ENCODE measurements around the gene TACC2.

Gene TACC2

DNA sequence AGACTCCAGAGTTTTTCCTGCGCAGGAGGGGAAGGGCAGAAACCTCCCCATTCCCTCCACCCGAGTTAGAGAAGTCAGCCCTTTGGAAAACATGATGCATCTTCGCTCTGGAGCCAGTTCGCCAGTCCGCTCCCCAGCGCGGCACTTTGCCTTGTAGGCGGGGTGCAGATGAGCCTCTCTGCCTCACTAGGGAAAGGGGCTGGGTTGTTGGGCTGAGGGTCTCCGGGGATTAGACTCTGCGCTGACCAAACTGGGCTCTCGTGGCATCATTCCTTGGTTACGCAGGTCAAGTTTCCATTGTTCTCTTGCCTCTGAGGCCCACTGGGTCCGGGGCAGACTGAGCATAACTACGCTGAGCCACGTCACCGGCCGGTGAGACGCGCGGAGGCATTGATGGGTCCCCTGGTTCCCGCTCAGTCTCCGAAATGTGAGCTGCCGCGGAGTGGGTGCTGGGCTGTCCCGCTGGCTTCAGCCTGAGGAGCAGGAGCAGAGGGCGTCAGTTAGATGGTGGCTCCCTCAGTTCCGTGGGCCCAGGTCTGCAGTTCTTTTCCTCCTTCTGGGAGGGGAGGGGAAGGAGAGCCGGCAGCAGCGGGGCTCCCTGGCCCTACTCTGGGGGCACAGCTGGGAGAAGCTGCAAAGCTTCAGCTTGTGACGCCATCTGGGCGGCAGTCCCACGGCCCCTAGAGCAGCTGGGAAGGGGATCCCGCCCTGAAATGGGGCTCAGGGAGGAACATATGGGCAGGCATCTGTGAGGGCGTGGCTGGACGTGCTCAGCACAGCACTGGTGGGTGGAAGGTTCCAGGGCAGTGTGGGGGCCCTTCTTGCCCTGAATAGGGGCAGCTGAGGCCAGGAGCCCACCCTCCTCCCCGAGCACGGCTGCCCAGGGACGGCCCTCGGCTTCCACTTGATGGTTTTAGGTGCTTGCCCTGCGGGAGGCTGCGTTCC, 160.9 kb downstream of the TACC2 start:
- DNase-seq, result no peak

DNA sequence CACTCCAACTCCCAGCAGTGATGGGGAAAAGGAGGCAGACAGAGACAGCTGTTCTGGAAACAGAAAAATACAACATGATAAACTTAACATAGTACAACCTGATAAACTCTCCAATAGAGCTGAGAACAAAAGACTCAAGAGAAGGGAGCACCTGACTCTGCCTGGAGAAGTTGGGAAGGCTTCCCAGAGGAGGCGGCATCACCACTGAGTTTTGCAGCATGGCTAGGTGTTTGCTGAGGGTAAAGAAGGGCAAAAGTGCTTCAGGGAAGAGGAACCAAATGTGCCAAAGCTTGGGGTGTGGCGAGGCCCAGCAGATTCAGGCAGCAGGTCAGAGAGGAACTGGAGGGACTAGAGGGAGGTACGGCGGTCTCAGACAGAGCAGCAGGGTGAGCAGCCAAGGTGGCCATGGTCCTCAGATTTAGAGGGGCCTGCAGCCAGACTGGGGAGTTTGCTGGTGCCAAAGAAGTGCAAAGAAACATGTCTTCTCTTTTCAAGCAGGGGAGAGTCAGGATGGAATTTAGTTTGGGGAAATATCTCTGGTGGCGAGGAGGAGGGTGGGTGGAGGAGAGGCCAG, 162.2 kb downstream of the TACC2 start:
- DNase-seq, result no peak

DNA sequence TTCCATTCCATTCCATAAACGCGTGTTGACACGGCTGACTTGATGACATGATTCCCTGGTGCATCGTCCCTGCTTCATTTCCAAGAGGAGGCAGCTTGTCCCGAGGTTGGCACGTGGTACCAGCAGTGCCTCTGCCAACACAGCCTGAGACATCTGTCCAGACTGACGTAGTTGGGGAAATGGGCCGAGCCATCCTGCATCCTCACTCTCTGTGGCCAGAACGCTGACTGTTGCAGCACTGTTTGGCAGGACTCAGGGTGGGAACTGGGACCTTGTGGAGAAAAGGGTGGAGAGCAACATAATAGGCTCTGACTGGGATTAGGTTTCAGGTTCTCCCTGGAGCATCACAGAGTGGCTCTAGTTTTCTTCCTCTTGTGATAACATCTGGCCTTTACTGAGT, 163.6 kb downstream of the TACC2 start:
- DNase-seq, result no peak

DNA sequence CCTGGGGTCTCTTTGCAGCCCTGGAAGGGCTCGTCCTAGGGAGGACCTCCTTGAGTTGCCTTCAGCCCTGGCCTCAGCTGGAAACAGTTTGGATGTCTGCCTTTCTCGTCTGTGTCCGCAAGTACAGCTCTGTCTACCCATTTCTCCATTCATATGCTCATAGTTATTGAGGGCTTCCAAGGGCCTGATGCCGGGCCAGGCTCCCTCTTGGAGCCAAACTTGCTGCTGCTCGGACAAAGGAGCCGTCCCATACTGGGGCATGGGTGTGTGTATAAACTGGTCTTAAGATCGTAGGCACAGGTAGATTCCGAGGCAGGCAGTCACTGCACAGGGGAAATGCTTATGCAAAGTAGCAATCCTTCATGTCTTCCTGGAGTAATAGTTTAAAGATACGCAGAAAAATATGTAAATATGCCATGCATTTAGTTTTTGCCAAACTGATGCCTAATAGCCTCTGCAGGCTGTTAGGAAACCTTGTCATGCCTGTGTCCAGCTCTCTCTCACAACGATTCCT, 165.1 kb downstream of the TACC2 start:
- no peak for DNase-seq

DNA sequence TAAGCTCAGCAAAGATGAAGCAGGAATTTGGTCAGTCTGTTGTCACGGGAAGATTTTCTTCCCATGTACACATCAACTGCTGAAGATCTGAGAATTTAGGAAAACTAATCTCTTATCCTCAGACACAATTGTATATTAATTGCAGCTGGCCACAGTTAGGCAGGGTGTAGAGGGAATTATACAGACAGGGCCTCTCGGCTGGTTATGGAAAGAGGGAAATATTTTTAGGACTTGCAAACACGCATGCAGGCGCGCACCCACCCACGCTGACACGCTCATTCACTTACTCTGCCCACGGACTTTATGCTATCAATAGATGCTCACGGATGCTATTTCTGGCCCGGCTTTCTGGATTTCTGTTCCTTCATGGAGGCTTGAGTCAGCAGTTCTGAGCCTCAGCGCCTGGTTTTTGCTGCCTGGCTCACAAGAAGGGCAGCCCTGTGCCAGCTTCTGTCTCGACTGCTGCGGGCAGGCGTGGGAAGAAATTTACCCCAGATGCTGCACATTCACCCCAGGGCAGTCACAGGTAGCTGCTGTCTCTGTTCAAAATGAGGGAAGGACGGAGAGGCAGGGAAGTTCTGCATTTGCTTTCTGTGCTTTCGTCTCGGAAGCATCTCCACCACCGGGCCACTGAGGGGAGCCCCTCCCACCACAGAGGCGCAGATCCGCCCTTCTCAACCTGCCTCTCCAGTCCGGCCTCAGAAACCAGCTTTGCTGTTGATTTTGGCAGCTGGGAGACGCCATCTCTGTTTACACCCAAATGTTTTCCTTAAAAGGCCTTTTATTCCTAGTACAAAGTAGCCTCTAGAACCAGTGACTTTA, 165.8 kb downstream of the TACC2 start:
- no peak for DNase-seq

DNA sequence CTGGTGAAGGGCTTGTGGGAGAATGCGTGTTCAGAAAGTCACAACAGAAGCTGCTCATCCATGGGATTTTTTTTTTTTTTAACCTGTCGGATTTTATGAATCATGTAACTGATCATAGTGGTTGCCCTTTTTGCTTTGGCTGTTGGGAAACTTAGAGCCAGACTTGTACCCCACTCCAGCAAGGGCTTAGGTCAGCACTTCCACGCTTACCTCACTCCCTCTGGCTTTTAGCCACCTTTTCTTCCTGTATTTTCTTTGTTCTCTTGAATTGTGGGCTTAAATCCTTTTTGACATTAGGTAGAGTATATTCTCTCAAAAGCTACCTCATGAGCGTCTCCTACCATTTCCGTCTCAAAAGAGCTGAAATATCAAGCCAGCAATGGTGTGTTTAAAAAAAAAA, 168.5 kb downstream of the TACC2 start:
- DNase-seq, result no peak

DNA sequence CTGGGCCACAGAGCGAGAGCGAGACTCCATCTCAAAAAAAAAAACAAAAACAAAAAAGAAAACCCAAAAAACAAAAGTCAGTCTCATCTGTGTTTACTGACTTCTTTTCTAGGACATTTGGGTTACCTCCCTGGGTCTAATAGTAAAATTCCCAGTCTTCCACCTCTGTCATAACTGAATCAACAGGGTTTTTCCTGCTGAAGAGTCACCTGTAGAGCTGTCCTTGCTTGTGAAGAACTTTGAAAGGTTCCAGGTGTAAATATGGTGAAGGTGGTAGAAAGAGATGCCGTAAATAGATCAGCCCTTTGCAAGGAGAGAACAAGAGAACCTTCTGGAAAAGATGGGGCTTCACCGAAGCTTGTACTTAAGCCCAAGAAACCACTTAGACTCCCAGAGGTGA, 169.4 kb downstream of the TACC2 start:
- no peak for DNase-seq

DNA sequence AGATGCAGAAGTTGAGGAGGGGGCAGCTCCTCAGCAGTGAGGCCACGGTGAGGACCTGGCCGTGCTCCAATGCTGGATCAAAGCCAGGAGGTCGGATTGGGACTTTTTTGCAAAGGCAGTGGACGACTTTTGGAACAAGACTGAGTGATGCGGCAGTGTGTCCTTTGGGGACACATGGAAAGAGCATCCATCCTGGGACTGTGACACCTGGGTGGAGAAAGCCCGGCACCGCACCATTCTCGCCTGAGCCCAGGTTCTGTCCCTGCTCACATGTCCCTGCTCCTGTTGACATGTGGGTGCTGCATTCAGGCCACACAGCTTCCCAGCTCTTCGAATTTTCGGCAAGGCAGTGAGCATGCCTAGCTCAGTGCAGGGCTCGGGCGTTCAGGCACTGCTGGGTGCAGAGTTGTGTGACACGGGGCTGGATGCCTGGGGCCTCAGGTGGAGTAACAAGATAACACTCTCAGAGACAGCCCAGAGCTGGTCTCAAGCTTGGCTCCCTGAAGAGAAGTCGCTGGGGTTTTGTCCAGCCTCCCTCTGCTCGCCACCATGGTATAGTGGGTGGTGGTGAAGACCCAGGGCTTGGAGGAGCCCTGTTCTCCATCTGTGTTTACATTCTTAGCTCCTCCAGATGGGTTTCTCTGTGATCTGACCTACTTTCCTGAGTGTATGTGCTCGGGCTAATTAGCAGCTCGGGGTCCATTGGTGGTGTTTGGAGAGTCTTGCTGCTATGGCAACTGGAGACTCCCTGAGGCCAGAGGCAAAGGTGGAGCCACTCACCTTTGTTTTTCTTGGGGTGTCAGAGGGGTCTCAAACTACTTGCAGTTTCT, 170.4 kb downstream of the TACC2 start:
- DNase-seq, result no peak

DNA sequence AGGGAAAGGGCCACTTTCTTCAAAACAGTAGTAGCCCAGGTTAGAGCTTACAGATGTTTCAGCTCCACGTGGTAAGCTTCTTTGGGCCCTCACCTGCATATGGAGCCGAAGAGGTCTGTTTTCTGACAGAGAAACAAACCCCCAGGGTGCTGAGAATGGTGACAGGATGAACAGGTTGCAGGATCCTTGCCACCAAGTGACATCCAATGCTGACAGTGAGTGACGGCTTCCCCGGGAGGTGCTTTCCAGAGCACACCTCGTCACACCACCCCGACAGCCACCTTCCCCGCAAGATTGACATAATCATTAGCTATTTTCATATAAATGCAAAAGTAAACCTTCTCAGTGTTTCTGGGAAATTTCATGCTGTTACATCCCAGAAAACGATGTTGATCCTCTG, 172.8 kb downstream of the TACC2 start:
- no peak for DNase-seq

DNA sequence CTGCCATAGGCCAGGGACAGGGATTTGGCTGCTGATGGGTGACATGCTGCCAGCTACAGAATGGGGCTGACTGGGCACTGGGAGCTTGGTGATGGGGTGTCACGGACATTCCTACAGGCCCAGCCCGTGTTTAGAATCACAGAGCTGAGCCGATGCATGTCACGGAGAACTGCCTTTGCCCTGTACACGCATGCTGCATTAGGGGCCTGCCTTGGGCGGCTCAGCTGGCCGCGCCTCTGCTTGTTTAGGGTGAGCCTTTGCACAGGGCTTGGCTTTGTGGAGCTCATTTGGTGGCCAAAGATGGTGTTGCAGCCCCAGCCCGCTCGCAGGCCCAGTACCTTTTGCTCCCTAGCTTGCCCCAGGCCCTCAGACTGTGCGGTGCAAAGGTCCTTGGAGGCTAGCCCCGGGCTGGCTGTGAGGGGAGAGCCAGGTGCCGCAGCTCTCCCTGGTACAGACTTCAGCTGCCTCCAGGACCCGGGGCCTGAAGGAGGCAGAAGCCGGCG, 173.8 kb downstream of the TACC2 start:
- DNase-seq, result no peak

DNA sequence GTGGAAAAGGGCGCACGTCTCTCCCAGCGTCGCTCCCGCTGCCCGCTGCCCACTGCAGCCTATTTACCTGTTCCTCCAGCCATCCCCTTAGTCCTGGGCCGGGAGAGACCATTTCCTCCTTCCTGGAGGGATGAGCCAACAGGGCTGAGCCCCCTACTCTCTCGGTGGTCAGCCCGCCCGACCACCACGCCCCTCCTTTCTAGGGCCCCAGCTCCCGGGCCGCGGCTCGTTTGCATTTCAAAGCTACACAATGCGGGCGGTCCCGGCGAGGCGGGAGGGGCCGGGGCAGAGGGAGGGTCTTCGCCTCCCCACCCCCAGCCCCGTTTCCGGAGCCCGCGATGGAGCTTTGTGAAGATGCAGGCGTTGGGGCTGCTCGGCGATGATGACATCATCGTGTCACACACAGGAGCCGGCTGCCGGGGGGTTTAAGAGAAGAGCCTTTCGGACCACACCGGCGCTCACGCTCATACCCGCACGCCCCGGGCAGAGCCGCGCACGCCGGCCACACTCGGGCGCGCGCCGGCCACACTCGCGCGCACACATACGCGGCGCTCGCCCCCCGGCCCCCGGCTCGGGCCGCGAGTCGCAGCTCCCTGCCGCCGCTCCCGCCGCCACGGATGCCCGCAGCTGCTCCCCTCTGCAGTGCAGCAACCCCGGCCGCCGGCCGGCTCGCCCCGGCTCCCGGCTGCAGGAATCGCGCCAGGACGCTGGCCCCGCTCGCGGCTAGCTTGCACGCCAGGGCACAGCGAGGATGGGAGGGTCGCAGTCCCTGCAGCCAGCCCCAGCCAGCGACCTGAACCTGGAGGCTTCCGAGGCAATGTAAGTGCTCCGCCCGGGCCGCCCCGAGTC, 174.4 kb downstream of the TACC2 start:
- no peak for DNase-seq

DNA sequence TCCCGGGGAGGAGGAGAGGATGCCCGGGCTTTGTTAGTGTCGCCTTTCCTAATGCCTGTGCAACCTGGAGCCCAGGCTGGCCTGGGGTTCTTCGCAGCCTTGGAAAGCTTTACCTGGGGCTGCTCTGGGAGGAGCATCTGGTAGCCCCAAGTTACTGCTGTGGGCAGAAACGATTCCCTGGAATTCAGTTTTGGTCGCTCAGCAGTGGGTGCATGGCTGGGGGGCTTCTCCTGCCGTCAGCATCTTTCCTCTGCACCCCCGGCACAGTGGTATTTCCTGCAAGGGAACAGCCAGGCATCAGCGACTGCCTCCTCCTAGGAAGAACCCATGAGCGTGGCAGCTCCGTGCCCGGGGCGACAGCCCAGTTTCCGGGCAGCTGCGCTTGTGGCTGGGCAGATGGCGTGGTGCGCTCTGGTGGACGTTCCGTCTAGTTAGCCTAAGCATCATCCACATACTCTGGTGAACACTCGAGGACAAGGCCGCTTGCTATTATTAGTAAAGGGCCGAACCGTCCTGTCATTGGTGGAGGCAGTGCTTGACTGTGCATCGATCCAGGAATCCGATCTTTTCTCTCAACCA, 175.1 kb downstream of the TACC2 start:
- no peak for DNase-seq

DNA sequence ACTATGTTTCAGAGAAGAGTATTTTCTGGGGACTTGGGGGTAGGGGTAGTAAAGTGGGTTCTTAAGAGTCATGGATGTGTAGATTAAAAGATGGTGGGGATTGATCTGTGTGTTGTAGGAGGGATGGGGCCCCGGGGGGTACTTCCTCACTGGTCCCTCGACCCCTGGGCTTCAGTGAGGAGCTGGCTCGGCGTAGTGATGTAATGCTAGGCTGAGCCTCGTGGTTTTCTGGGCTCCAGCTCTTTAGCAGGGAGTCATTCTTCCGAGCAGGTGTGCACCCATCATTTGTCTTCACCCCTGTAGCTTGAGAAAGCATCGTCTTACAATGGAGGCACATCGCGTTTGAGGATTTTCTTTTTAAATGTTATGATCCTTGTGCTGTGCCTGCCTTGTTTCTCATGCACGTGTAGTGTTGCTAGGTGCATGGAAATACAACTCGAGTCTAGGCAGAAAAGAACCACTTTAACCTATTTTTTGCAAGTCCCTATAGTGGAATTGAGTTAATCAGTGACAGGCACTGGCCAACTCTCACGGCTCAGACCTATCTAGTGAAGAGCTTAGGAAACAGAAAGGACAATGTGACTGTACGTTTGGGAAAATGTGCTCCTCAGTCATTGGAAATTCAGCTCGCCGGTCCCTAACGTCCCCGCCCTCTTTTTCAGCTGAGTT, 176.0 kb downstream of the TACC2 start:
- no peak for DNase-seq

DNA sequence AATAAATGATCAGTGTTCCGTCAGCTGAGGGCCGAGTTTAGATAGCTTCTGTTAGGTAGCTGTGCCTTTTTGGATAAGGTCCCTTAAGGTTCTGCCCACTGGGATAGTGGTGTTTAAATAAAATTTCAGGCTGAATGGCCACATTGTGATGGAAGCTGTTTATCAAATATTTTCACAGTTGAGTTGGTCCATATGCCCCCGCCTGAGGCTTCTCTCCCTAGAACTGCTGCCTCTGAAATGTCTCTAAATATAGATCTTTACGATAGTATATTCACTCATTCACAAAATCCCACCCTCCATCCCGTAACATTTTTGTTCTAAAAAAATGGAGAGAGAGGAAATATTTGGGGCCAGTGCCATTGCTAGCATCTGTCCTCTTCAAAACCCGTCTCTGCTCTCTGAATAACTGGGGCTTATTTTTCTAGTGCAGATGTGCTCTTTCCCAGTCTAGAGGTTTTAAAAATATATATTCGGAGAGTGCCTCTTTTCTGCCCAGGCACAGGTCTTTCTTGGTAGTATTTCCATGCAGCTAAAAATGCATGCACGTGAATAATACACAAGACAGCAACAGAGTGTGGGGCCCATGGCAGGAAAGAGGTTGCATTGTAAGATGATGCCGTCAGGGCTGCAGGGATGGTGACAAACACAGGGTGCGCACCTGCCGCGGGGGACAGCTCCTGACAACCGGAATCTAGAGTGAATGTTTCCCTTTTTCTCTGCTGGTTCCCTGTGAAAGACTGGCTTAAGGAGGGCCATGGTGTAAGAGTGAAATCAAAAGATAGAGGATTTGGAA, 176.7 kb downstream of the TACC2 start:
- no peak for DNase-seq

DNA sequence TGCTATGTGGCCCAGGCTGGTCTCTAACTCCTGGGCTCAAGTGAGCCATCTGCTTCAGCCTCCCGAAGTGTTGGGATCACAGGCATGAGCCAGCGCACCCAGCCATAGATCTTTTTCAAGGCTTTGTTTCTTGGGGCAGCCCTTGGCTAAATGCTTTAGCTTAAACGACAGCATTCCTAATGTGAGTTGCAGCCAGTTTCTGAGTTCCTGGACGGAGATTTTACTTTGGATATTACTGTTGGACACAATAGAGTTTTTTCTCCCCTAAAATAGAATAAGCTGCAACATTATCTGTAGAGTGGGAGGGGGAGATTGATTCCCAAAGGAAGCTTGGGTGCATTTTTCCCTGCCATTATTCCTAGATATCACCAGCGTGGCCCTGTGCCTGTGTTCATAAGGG, 179.1 kb downstream of the TACC2 start:
- DNase-seq, result no peak

DNA sequence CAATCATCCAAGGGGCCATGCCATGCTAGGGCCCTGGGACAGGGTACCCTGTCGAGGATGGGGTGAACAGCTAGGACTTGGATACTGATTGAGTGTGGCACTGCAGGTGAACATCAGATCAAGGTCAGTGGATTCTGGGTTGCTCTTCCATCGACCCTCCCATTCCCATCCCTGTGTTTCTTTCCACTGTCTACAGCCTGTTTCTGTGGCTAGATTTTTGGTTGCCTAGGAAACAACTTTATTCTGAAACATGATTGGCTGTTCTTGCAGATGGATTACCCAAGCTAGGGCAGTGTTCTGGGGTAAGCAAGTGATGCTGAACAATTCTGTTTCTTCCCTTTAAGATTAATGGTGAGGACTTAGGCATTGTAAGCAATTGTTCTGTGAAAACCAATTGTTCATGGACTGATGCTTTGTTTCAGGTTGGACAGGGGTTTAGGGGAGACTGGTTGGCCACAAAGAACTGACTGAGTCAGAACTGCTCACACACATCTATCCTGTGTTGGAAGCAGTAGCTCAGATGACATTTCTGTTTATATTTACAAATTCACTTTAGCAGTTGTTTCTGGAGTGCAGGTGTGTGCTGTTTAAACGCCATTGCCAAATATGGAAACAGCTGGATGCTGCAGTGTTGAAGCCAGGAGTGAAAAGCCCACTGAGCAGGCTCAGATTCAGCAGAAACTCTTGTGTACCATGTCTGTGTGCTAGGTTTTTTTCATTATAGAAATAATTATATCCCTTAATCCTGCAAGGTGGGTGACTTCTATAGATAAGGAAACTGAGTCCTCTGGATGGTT, 179.8 kb downstream of the TACC2 start:
- no peak for DNase-seq

DNA sequence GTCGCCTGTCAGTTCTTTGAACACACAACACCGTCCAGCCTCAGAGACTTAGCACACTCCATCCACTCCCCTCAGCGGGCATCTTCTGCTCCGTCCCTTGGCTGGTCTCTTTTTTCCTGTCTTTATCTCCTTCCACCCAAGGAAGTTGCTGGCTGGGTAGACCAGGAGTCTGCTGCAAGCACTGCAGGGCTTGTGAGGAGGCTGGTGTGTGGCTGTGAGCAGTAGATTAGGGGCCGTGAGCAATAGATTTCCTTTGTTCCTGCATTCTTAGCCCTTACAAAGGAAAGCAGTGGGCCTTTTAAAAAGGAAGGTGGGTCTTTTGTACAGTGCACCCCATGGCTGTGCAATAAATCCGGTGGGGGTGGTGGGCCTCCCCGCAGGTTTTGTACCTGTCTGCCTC, 181.8 kb downstream of the TACC2 start:
- no peak for DNase-seq

DNA sequence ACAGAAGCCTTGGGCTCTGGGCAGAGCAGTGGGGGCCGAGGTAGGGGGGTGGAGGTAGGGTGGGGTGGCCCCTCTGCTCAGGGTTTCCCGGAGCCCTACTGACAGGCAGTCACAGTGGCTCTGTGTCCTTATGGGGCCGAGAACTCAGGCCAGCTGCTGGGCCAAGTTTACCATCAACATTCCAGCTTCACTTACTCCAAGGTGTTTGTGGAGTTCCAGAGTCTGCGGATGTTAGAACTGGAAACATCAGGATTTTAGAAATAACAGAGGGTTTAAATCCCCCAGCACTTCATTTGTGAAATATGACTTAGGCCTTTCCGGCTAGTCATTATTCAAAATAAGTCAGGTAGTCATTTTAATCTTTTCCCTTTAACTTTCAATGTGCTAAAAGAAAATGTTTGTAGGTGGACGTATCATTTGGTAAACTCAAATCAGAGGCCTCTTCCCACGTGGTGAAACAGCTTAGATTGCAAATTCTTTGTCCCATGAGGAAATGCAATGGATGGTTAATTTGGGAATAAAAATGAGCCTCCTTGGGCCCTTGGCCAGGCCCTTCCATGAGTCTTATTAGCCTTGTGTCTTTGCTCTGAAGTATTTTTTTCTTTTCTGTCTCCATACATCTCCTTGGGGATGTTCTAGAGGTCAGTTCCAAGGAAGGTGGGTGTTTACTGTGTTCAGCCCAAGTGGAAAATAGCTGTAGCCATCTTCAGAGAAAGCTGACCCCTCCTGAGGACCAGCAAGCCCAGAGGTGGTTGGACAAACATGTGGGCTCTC, 182.5 kb downstream of the TACC2 start:
- no peak for DNase-seq
